GM21447 (cell line): ENCODE measurements around the gene TRMT2A.

Experiments used
- ATAC-seq: cut with Tn5 transposase; IDR thresholded peaks from one replicate; pipeline ENCODE4 v1.9.1; 2021; ENCODE audit not compliant: unreplicated experiment

Gene TRMT2A

GRCh38 chr22:20149257-20150250 lies 32.5 kb upstream of the TRMT2A start:
- ATAC-seq: no peak

- no peak for ATAC-seq
Observed at GRCh38 chr22:20148414-20148813, 31.4 kb upstream of the TRMT2A start.

- no peak for ATAC-seq
Observed at GRCh38 chr22:20147237-20147988, 30.4 kb upstream of the TRMT2A start.

GRCh38 chr22:20146777-20147176 lies 29.8 kb upstream of the TRMT2A start:
- no peak for ATAC-seq

GRCh38 chr22:20145832-20146223 lies 28.8 kb upstream of the TRMT2A start:
- ATAC-seq: no peak

GRCh38 chr22:20145206-20145831 lies 28.3 kb upstream of the TRMT2A start:
- ATAC-seq: no peak

- no peak for ATAC-seq
Observed at GRCh38 chr22:20143883-20144665, 27.0 kb upstream of the TRMT2A start.

- no peak for ATAC-seq
Observed at GRCh38 chr22:20142711-20143621, 25.9 kb upstream of the TRMT2A start.

GRCh38 chr22:20141186-20142077 lies 24.4 kb upstream of the TRMT2A start:
- no peak for ATAC-seq

GRCh38 chr22:20140521-20140964 lies 23.5 kb upstream of the TRMT2A start:
- ATAC-seq: no peak

- no peak for ATAC-seq
Observed at GRCh38 chr22:20140107-20140445, 23.1 kb upstream of the TRMT2A start.

- ATAC-seq: no peak
Observed at GRCh38 chr22:20139391-20140106, 22.5 kb upstream of the TRMT2A start.

- ATAC-seq: no peak
Observed at GRCh38 chr22:20138868-20139267, 21.8 kb upstream of the TRMT2A start.

GRCh38 chr22:20138417-20138738 lies 21.4 kb upstream of the TRMT2A start:
- no peak for ATAC-seq

- ATAC-seq: no peak
Observed at GRCh38 chr22:20137671-20138416, 20.8 kb upstream of the TRMT2A start.

- no peak for ATAC-seq
Observed at GRCh38 chr22:20137113-20137512, 20.1 kb upstream of the TRMT2A start.

GRCh38 chr22:20136603-20136873 lies 19.5 kb upstream of the TRMT2A start:
- ATAC-seq: no peak
